Naive thymus-derived CD4-positive, alpha-beta T cell (primary cell): Measurements from ENCODE around the gene RTN4. TPM values are rescaled to one million over a fixed set of nuclear protein-coding genes. Genes with fewer than 3 reads are reported as not detected.

Experiments
- ATAC-seq: fragments of 150-1000 bp; cut with Tn5 transposase; 2 replicates; pipeline ENCODE4 v1.10.0; 2021; ENCODE audit warnings: mild to moderate bottlenecking, moderate library complexity
- CTCF ChIA-PET: fragments of 350-600 bp; sonication (Branson Sonifier 250); formaldehyde crosslinking; loops from one replicate; lab custom pipeline; 2021; ENCODE audit warnings: antibody characterized with exemption; lab: Charles Lee
- POLR2A ChIA-PET: fragments of 350-600 bp; sonication (Branson Sonifier 250); formaldehyde crosslinking; loops from one replicate; lab custom pipeline; 2021; ENCODE audit warnings: antibody characterized with exemption, inconsistent platforms; lab: Charles Lee
- DNase-seq, 9 donors: peaks; one replicate each; pipeline versions ENCODE4 v3.0.0 to v3.0.0-alpha.2; 2020 to 2022; ENCODE audit warnings: mixed read lengths in 1 of 9
- H3K27ac ChIP-seq: one replicate; pipeline ENCODE4 v1.7.0; 2013; ENCODE audit warnings: mild to moderate bottlenecking, low read depth, low read length, moderate library complexity
- H3K27me3 ChIP-seq, 2 donors: one replicate each; pipeline ENCODE4 v1.7.0; 2013; ENCODE audit warnings: low read length in 2 of 2, mild to moderate bottlenecking in 2 of 2, moderate library complexity in 2 of 2; ENCODE audit not compliant: control insufficient read depth in 2 of 2, insufficient read depth in 2 of 2
- H3K36me3 ChIP-seq, 3 experiments: 1 replicate in 2 of 3; 2 replicates in 1 of 3; pipeline ENCODE4 v1.7.0; 2013; ENCODE audit warnings: low read length in 3 of 3, mild to moderate bottlenecking in 3 of 3, moderate library complexity in 1 of 3; ENCODE audit not compliant: insufficient read depth in 3 of 3, control insufficient read depth in 2 of 3
- H3K4me1 ChIP-seq, 2 donors: one replicate each; pipeline ENCODE4 v1.7.0; 2013; ENCODE audit warnings: low read length in 2 of 2, mild to moderate bottlenecking in 2 of 2, moderate library complexity in 1 of 2; ENCODE audit not compliant: control insufficient read depth in 2 of 2, insufficient read depth in 2 of 2
- H3K4me3 ChIP-seq: 2 replicates; pipeline ENCODE4 v1.7.0; 2013; ENCODE audit warnings: mild to moderate bottlenecking, low read length
- H3K9me3 ChIP-seq, 3 experiments: 1 replicate in 2 of 3; 2 replicates in 1 of 3; pipeline ENCODE4 v1.7.0; 2013; ENCODE audit warnings: low read length in 3 of 3; ENCODE audit not compliant: control insufficient read depth in 2 of 3
- H3K27ac Mint-ChIP-seq, 9 donors: one replicate each; pipeline ENCODE4 v1.8.0; 2020 to 2022; ENCODE audit warnings: mixed read lengths in 9 of 9, mild to moderate bottlenecking in 8 of 9, moderate library complexity in 5 of 9, inconsistent platforms in 2 of 9
- H3K27me3 Mint-ChIP-seq, 5 donors: one replicate each; pipeline ENCODE4 v1.8.0; 2021 to 2022; ENCODE audit warnings: mixed read lengths in 5 of 5, mild to moderate bottlenecking in 1 of 5
- H3K36me3 Mint-ChIP-seq, 5 donors: one replicate each; pipeline ENCODE4 v1.8.0; 2020 to 2022; ENCODE audit warnings: mixed read lengths in 5 of 5, mild to moderate bottlenecking in 3 of 5, inconsistent platforms in 1 of 5
- H3K4me1 Mint-ChIP-seq, 7 donors: one replicate each; pipeline ENCODE4 v1.8.0; 2020 to 2022; ENCODE audit warnings: mixed read lengths in 7 of 7, mild to moderate bottlenecking in 3 of 7, inconsistent platforms in 1 of 7
- H3K4me3 Mint-ChIP-seq, 10 donors: one replicate each; pipeline ENCODE4 v1.8.0; 2020 to 2022; ENCODE audit warnings: mild to moderate bottlenecking in 10 of 10, mixed read lengths in 10 of 10, moderate library complexity in 6 of 10, inconsistent platforms in 2 of 10
- H3K9me3 Mint-ChIP-seq, 11 donors: one replicate each; pipeline ENCODE4 v1.8.0; 2020 to 2022; ENCODE audit warnings: mixed read lengths in 11 of 11, mild to moderate bottlenecking in 4 of 11, inconsistent platforms in 1 of 11, moderate library complexity in 1 of 11
- intact Hi-C, 2 donors: fragments of 100-400 bp; cut with micrococcal nuclease; formaldehyde crosslinking; loops; one replicate each; pipeline ENCODE4 v1.15.1; 2023
- polyA plus RNA-seq, 2 donors: library from polyadenylated mRNA; unstranded; fragments of 300-500 nt; fragmentation: Illumina TruSeq; gene quantifications; one replicate each; pipeline ENCODE4 v1.2.3, GENCODE V29; 2021
- total RNA-seq, 6 experiments: library from RNA in 5 of 6; stranded (reverse) in 5 of 6; gene quantifications; 1 replicate in 5 of 6; 2 replicates in 1 of 6; pipeline ENCODE4 v1.2.3 and lab custom pipeline; 2021 to 2026

Gene RTN4
- total and polyA plus RNA-seq, 7 experiments from 2014 or later, result 59.6 to 126 (median 65.1) TPM

DNA sequence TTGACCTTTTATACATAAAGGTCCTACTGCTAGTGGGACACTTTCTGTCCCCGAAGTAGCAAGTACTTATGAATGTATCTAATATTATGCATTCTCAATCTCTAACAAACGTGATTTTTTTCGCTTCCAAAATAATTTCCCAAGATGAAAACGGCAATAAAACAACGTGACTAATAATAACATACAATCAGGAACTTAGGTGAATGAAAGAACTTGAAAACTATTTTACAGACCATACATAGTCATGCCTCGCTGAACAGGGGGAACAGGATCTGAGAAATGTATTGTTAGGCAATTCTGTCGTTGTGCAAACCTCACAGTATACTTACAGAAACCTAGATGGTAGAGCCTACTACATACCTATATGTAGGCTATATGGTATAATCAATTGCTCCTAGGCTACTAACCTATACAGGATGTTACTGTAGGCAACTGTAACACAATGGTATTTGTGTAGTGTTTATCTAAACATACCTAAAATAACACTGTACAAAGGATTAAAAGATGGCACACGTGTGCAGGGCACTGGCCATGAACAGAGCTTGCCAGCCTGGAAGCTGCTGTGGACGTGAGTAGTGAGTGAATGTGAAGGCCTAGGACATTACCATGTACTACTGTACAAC is 2.5 kb downstream of the RTN4 start:
- peak overlapping the region; percentile 38 for H3K27ac ChIP-seq
- Mint-ChIP-seq H3K36me3 (peaks cover 0 to 15% (median 0%) of the 10 kb centered on the region in 5 donors), H3K4me1 (peaks cover 34 to 69% (median 59%) of the 10 kb centered on the region in 7 donors), H3K27ac (peak overlapping the region in 8 of 9 donors; percentile 58 to 93 (median 84)), H3K4me3 (peak overlapping the region; percentile 85 to 100 (median 94)), H3K27me3 (no peaks in the 10 kb centered on the region), H3K9me3 (no peaks in the 10 kb centered on the region)
- H3K4me3 ChIP-seq, result peak overlapping the region; percentile 34
- CTCF ChIA-PET, result interaction anchor here (0.6 to 3.5 kb wide), 10 partner anchors 20 to 381 kb away, joined by 3 to 21 read pairs (median 4); no protein-coding TSS in a partner anchor
- H3K4me1 ChIP-seq, result peaks cover 21 to 28% of the 10 kb centered on the region in 2 donors
- H3K9me3 ChIP-seq, result no peaks in the 10 kb centered on the region
- no peaks in the 10 kb centered on the region for H3K27me3 ChIP-seq
- ATAC-seq (no peak), DNase-seq (peak in 1 of 9 donors; percentile 12)
- intact Hi-C loops, result loop anchor here in 1 of 2 donors (10.0 kb wide), 1 partner anchor 1263 kb away; the partner anchor contains the start of genes ASB3 and ERLEC1
- peaks cover 0 to 4% (median 0%) of the 10 kb centered on the region in 3 experiments for H3K36me3 ChIP-seq
- POLR2A ChIA-PET, result interaction anchor here (0.5 to 4.4 kb wide), 7 partner anchors 10 to 472 kb away, joined by 3 to 35 read pairs (median 5); partner anchors contain the start of genes CFAP36, CLHC1 and RPS27A

DNA sequence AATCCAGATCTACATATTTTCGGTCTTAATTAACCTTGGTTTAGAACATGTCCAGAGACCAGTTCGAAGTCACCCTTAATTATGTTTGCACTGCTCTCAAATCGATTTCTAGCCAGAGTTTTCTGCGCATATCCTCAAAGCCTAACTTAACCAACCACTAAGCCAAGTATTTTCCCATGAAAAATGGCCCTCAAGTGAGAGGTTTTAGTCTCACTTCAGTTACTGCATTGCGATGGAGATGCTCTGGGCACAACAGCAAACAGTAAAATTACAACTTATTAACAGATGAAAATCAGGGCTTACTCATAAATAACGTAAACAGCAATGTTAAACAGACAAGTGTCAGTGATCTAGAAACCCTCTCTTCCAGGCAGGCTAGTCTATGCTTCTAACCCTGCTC is 4.5 kb downstream of the RTN4 start:
- CTCF ChIA-PET, result interaction anchor here (0.5 kb wide), 1 partner anchor 329 kb away, joined by 3 read pairs; no protein-coding TSS in a partner anchor

DNA sequence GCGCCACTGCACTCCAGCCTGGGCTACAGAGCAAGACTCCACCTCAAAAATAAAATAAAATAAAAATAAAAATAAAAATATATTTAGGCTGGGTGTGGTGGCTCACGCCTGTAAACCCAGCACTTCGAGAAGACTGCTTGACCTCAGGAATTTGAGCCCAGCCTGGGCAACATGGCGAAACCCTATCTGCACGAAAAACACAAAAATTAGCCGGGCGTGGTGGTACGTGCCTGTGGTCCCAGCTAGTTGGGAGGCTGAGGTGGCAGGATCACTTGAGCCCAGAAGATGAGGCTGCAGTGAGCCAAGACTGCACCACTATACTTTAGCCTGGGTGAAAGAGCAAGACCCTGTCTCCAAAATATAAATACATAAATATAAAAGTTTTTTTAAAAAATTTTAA is 6.4 kb downstream of the RTN4 start:
- CTCF ChIA-PET, result no interaction called here
- Histone ChIP-seq H3K27me3 (no peaks in the 10 kb centered on the region), H3K4me3 (no peak overlapping the region), H3K4me1 (peaks cover 4 to 10% of the 10 kb centered on the region in 2 donors), H3K36me3 (no peaks in the 10 kb centered on the region), H3K9me3 (no peaks in the 10 kb centered on the region), H3K27ac (no peak overlapping the region)
- no peak for ATAC-seq
- Mint-ChIP-seq H3K36me3 (peaks cover 3 to 15% (median 4%) of the 10 kb centered on the region in 5 donors), H3K4me3 (no peak overlapping the region), H3K27me3 (no peaks in the 10 kb centered on the region), H3K4me1 (peaks cover 28 to 67% (median 60%) of the 10 kb centered on the region in 7 donors), H3K27ac (no peak overlapping the region), H3K9me3 (peaks cover 0 to 5% (median 1%) of the 10 kb centered on the region in 11 donors)
- POLR2A ChIA-PET, result no interaction called here
- intact Hi-C loops, result loop anchor here in 1 of 2 donors (10.0 kb wide), 1 partner anchor 1259 kb away; the partner anchor contains the start of genes ASB3 and ERLEC1
- no peak for DNase-seq

More for the DNA sequence above, 4.5 kb downstream of the RTN4 start:
- Histone ChIP-seq H3K36me3 (peaks cover 0 to 4% (median 0%) of the 10 kb centered on the region in 3 experiments), H3K4me3 (no peak overlapping the region), H3K4me1 (peaks cover 4 to 10% of the 10 kb centered on the region in 2 donors), H3K27ac (no peak overlapping the region), H3K27me3 (no peaks in the 10 kb centered on the region), H3K9me3 (no peaks in the 10 kb centered on the region)
- peaks cover 32 to 66% (median 56%) of the 10 kb centered on the region in 7 donors for H3K4me1 Mint-ChIP-seq
- intact Hi-C loops, result loop anchor here (1.0 to 10.0 kb wide), 2 partner anchors 8 to 1261 kb away; partner anchors contain the start of genes ASB3 (in 1 of the 2) and ERLEC1 (in 1 of the 2)
- H3K36me3 Mint-ChIP-seq, result peaks cover 0 to 14% (median 0%) of the 10 kb centered on the region in 5 donors
- no peaks in the 10 kb centered on the region for H3K27me3 Mint-ChIP-seq
- no peak for ATAC-seq
- peak overlapping the region in 1 of 9 donors; percentile 2 for H3K27ac Mint-ChIP-seq
- POLR2A ChIA-PET, result interaction anchor here (1.1 kb wide), 1 partner anchor 18 kb away, joined by 3 read pairs; no protein-coding TSS in a partner anchor
- no peak for DNase-seq
- H3K9me3 Mint-ChIP-seq, result no peaks in the 10 kb centered on the region
- peak overlapping the region in 4 of 10 donors; percentile 6 to 26 (median 18) for H3K4me3 Mint-ChIP-seq

DNA sequence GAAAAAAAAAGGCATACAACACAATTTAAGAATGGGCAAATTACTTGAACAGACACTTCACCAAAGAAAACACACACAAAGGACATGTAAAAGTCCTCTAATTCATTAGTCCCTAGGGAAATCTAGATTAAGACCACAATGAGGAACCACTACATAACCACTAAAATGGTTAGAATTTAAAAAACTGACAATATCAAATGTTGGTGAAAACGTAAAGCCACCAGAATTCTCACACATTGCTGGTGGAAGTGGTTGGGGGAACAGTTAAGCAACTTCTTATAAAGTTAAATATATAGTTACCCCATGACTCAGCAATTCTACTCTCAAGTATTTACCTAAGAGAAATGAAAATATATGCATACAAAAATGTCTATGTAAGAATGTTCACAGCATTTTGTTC is 11.8 kb downstream of the RTN4 start:
- ChIA-PET CTCF (no interaction called here), POLR2A (no interaction called here)
- peaks cover 5% of the 10 kb centered on the region in 2 donors for H3K4me1 ChIP-seq
- H3K27ac ChIP-seq, result no peak overlapping the region
- peaks cover 10 to 39% (median 29%) of the 10 kb centered on the region in 5 donors for H3K36me3 Mint-ChIP-seq
- intact Hi-C loops, result no loop called here
- DNase-seq (no peak), ATAC-seq (no peak)
- peaks cover 19 to 79% (median 58%) of the 10 kb centered on the region in 7 donors for H3K4me1 Mint-ChIP-seq
- peaks cover 0 to 39% (median 17%) of the 10 kb centered on the region in 11 donors for H3K9me3 Mint-ChIP-seq
- H3K27ac Mint-ChIP-seq, result peak overlapping the region in 1 of 9 donors; percentile 28
- H3K36me3 ChIP-seq, result no peaks in the 10 kb centered on the region
- no peaks in the 10 kb centered on the region for H3K27me3 ChIP-seq
- no peaks in the 10 kb centered on the region for H3K27me3 Mint-ChIP-seq
- no peak overlapping the region for H3K4me3 ChIP-seq
- H3K4me3 Mint-ChIP-seq, result no peak overlapping the region
- no peaks in the 10 kb centered on the region for H3K9me3 ChIP-seq

DNA sequence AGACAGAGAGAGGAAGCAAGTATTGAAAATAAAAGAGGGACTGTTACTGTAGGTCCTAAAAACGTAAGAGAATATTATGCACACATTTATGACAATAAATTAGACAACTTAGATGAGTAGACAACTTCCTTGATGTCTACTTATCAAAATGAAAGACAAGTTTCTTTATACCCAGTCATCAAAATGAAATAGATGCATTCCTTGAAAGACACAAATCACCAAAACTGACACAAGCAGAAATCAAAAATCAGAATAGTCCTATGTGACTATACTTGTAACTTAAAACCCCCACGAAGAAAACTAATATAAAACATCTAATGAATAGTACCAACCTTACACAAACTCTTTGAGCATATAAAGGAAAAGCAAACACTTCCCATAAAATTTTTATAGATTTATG is 14.5 kb downstream of the RTN4 start:
- intact Hi-C loops, result no loop called here
- ChIA-PET CTCF (no interaction called here), POLR2A (interaction anchor here (2.2 kb wide), 1 partner anchor 15 kb away, joined by 7 read pairs; the partner anchor contains the start of gene RTN4)
- Histone ChIP-seq H3K9me3 (no peaks in the 10 kb centered on the region), H3K4me3 (no peak overlapping the region), H3K27me3 (no peaks in the 10 kb centered on the region), H3K27ac (no peak overlapping the region), H3K4me1 (peaks cover 5 to 13% of the 10 kb centered on the region in 2 donors), H3K36me3 (no peaks in the 10 kb centered on the region)
- ATAC-seq (no peak), DNase-seq (no peak)
- Mint-ChIP-seq H3K4me3 (peak overlapping the region in 4 of 10 donors; percentile 3 to 29 (median 14)), H3K27ac (peak overlapping the region in 3 of 9 donors; percentile 1 to 71 (median 36)), H3K4me1 (peaks cover 38 to 80% (median 65%) of the 10 kb centered on the region in 7 donors), H3K9me3 (peaks cover 0 to 39% (median 17%) of the 10 kb centered on the region in 11 donors), H3K36me3 (peaks cover 10 to 39% (median 29%) of the 10 kb centered on the region in 5 donors), H3K27me3 (no peaks in the 10 kb centered on the region)

DNA sequence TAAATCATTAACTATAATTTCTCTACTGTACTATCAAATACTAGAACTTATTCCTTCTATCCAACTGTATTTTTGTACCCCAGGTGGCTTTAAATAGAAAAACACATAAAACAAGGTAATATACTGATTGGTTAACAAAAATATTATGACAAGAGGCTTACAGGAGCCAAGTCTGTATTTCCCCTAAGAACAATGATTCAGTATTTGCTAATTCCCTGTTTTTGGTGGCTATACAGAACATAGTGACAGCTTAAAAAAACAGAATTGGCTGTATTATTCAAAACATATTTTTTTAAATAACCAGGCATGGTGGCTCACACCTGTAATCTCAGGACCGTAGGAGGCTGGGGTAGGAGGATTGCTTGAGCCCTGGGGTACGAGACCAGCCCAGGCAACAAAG is 16.3 kb downstream of the RTN4 start:
- intact Hi-C loops, result no loop called here
- H3K27me3 Mint-ChIP-seq, result no peaks in the 10 kb centered on the region
- no peak overlapping the region for H3K27ac ChIP-seq
- no peak for DNase-seq
- H3K4me1 Mint-ChIP-seq, result peaks cover 38 to 78% (median 65%) of the 10 kb centered on the region in 7 donors
- no peak overlapping the region for H3K4me3 Mint-ChIP-seq
- H3K36me3 ChIP-seq, result no peaks in the 10 kb centered on the region
- H3K4me3 ChIP-seq, result no peak overlapping the region
- ChIA-PET CTCF (no interaction called here), POLR2A (interaction anchor here (2.2 kb wide), 1 partner anchor 16 kb away, joined by 7 read pairs; the partner anchor contains the start of gene RTN4)
- peaks cover 5 to 14% of the 10 kb centered on the region in 2 donors for H3K4me1 ChIP-seq
- no peak for ATAC-seq
- H3K27ac Mint-ChIP-seq, result peak overlapping the region in 1 of 9 donors; percentile 43
- H3K9me3 Mint-ChIP-seq, result peaks cover 0 to 35% (median 18%) of the 10 kb centered on the region in 11 donors
- H3K36me3 Mint-ChIP-seq, result peaks cover 7 to 32% (median 29%) of the 10 kb centered on the region in 5 donors
- no peaks in the 10 kb centered on the region for H3K9me3 ChIP-seq
- H3K27me3 ChIP-seq, result no peaks in the 10 kb centered on the region
